Measurements from ENCODE around the gene RND1.

RND1 gene

GRCh38 chr12:48814262-48815125 lies 51.2 kb downstream of the RND1 start:
- TF ChIP-seq CTCF (conservative IDR thresholded peaks at IDR 0.05; ENCODE audit: low read length): peak; percentile 71
- peak; percentile 73 for DNase-seq (ENCODE audit: low read depth)
- H3K4me3 ChIP-seq (ENCODE audit: low read length): peak overlapping the region; percentile 91

GRCh38 chr12:48813465-48814261 lies 52.0 kb downstream of the RND1 start:
- DNase-seq (ENCODE audit: low read depth): no peak
- peak; percentile 30 for TF ChIP-seq CTCF (conservative IDR thresholded peaks at IDR 0.05; ENCODE audit: low read length)

GRCh38 chr12:48812389-48812788 lies 53.3 kb downstream of the RND1 start:
- no peak overlapping the region for H3K4me3 ChIP-seq (ENCODE audit: low read length)
- no peak for DNase-seq (ENCODE audit: low read depth)
- TF ChIP-seq CTCF (conservative IDR thresholded peaks at IDR 0.05; ENCODE audit: low read length): no peak

More at GRCh38 chr12:48813465-48814261, 52.0 kb downstream of the RND1 start:
- peak overlapping the region; percentile 91 for H3K4me3 ChIP-seq (ENCODE audit: low read length)

- no peak for TF ChIP-seq CTCF (conservative IDR thresholded peaks at IDR 0.05; ENCODE audit: low read length)
- no peak for DNase-seq (ENCODE audit: low read depth)
- no peak overlapping the region for H3K4me3 ChIP-seq (ENCODE audit: low read length)
These were observed 54.1 kb downstream of the RND1 start for GRCh38 chr12:48811437-48812090.

GRCh38 chr12:48810903-48811431 lies 54.7 kb downstream of the RND1 start:
- no peak for TF ChIP-seq CTCF (conservative IDR thresholded peaks at IDR 0.05; ENCODE audit: low read length)
- H3K4me3 ChIP-seq (ENCODE audit: low read length): no peak overlapping the region
- DNase-seq (ENCODE audit: low read depth): peak; percentile 80

GRCh38 chr12:48807981-48808380 lies 57.7 kb downstream of the RND1 start:
- no peak for TF ChIP-seq CTCF (conservative IDR thresholded peaks at IDR 0.05; ENCODE audit: low read length)
- H3K4me3 ChIP-seq (ENCODE audit: low read length): no peak overlapping the region
- DNase-seq (ENCODE audit: low read depth): no peak
